HL-60 (cell line): ENCODE results near the gene KLHL25.
A peak's percentile ranks its signal among the peaks of the same experiment; 100 is the strongest.

Experiments
- DNase-seq, 2 experiments: peaks; one replicate each; pipeline ENCODE4 v3.0.0-alpha.2; 2010 to 2020; ENCODE audit warnings: low read depth in 1 of 2, low spot score in 1 of 2
- H3K27ac ChIP-seq: fragments of 250-450 bp; sonication (Bioruptor Pico); replicated peaks from 2 replicates; pipeline ENCODE4 v1.5.1; 2020; ENCODE audit warnings: mild to moderate bottlenecking, moderate library complexity
- H3K27me3 ChIP-seq: fragments of 250-450 bp; sonication (Bioruptor Pico); 2 replicates; pipeline ENCODE4 v1.5.1; 2021; ENCODE audit warnings: mild to moderate bottlenecking, moderate library complexity; ENCODE audit not compliant: insufficient read depth, poor library complexity, severe bottlenecking
- H3K4me3 ChIP-seq: replicated peaks from 2 replicates; pipeline ENCODE4 v1.5.1; 2011; ENCODE audit warnings: mild to moderate bottlenecking, control low read depth, low read length; ENCODE audit not compliant: insufficient read depth
- CTCF ChIP-seq: IDR thresholded peaks from one replicate; pipeline ENCODE4 v1.5.1; 2011; ENCODE audit warnings: low read length, control low read depth, inconsistent platforms; ENCODE audit not compliant: insufficient read depth
- GABPA ChIP-seq: IDR thresholded peaks from 2 replicates; pipeline ENCODE4 v1.6.1; 2012; ENCODE audit warnings: low read depth
- POLR2AphosphoS5 ChIP-seq: IDR thresholded peaks from 2 replicates; pipeline ENCODE4 v1.6.1; 2012; ENCODE audit warnings: low read depth
- REST ChIP-seq: IDR thresholded peaks from 2 replicates; pipeline ENCODE4 v1.6.1; 2012; ENCODE audit warnings: low read depth; ENCODE audit not compliant: insufficient replicate concordance
- SPI1 ChIP-seq: IDR thresholded peaks from 2 replicates; pipeline ENCODE4 v1.6.1; 2012; ENCODE audit warnings: low read depth, mild to moderate bottlenecking, borderline replicate concordance

KLHL25 gene

GRCh38 chr15:85778107-85778776, 16.5 kb downstream of the KLHL25 start:
- TF ChIP-seq GABPA (no peak), SPI1 (no peak), CTCF (no peak)
- Histone ChIP-seq H3K4me3 (no peak overlapping the region), H3K27me3 (no peaks in the 10 kb centered on the region), H3K27ac (no peak overlapping the region)
- DNase-seq: peak in 1 of 2 experiments; percentile 9

- no peak overlapping the region for H3K4me3 ChIP-seq
- no peak for DNase-seq
- TF ChIP-seq REST: no peak
- no peak for TF ChIP-seq POLR2AphosphoS5
- TF ChIP-seq CTCF: no peak
- TF ChIP-seq SPI1: no peak
- no peak for TF ChIP-seq GABPA
- no peak overlapping the region for H3K27ac ChIP-seq
- H3K27me3 ChIP-seq: no peaks in the 10 kb centered on the region
These were observed 17.2 kb downstream of the KLHL25 start for GRCh38 chr15:85777250-85778106.

GRCh38 chr15:85773970-85774369, 20.8 kb downstream of the KLHL25 start:
- TF ChIP-seq REST: no peak
- TF ChIP-seq POLR2AphosphoS5: no peak
- TF ChIP-seq CTCF: no peak
- no peak for TF ChIP-seq SPI1
- TF ChIP-seq GABPA: no peak

More at GRCh38 chr15:85773970-85774369, 20.8 kb downstream of the KLHL25 start:
- no peaks in the 10 kb centered on the region for H3K27me3 ChIP-seq
- H3K4me3 ChIP-seq: no peak overlapping the region
- DNase-seq: no peak
- no peak overlapping the region for H3K27ac ChIP-seq
